ENCODE data around the gene PDE4B. TPM values are rescaled to one million over a fixed set of nuclear protein-coding genes. Genes with fewer than 3 reads are reported as not detected.

PDE4B gene
- polyA plus RNA-seq, 1 donor from 2014 or later, result 135 TPM

- Histone ChIP-seq H3K9ac (ENCODE audit: low read length) (no peak overlapping the region), H3K27ac (ENCODE audit: low read length) (no peak overlapping the region), H3K79me2 (replicated peaks; ENCODE audit: insufficient read depth, low read length) (no peaks in the 10 kb centered on the region), H3K36me3 (ENCODE audit: insufficient read depth, low read length) (no peaks in the 10 kb centered on the region), H3K4me3 (ENCODE audit: low read length) (no peak overlapping the region), H3K9me2 (ENCODE audit: insufficient read depth, low read length) (no peaks in the 10 kb centered on the region), H3K4me2 (ENCODE audit: low read length) (no peak overlapping the region), H3K9me3 (ENCODE audit: low read length) (peaks cover 2% of the 10 kb centered on the region), H4K20me1 (ENCODE audit: insufficient read depth) (no peaks in the 10 kb centered on the region), H3K27me3 (ENCODE audit: insufficient read depth, low read depth, low read length) (no peaks in the 10 kb centered on the region), H2AFZ (ENCODE audit: low read depth, low read length) (no peak overlapping the region), H3F3A (ENCODE audit: insufficient read depth, low read length, poor library complexity, severe bottlenecking) (no peaks in the 10 kb centered on the region)
- TF ChIP-seq CTCF (IDR thresholded peaks at IDR 0.05; ENCODE audit: poor library complexity, severe bottlenecking), result no peak
- TF ChIP-seq EZH2 (IDR thresholded peaks at IDR 0.05; ENCODE audit: borderline replicate concordance, insufficient read depth, low read length, poor library complexity, severe bottlenecking), result no peak
Observed at GRCh38 chr1:66422804-66423203, 630.1 kb downstream of the PDE4B start.

Small RNAs within 50 kb of the gene (small RNA-seq; reads per million reads assigned to genes)
- gene RN7SL854P, result 0 reads per million in 3 experiments
- 0 to 0.08 (median 0) reads per million in 3 experiments for gene RNU4-88P

Data from neural cell (in vitro differentiated cells).